VCaP (cell line): ENCODE results near the gene GTF2H1.

Experiments used
- H3K27ac ChIP-seq: fragments of 450-650 bp; 2 replicates; pipeline ENCODE4 v1.5.1; 2017
- CTCF ChIP-seq: fragments of 450-650 bp; conservative IDR thresholded peaks from 2 replicates; pipeline ENCODE4 v1.5.1; 2017; ENCODE audit warnings: mild to moderate bottlenecking, moderate library complexity

The GTF2H1 gene

GRCh38 chr11:18366286-18366685 lies 43.9 kb downstream of the GTF2H1 start:
- no peak for TF ChIP-seq CTCF
- no peak overlapping the region for H3K27ac ChIP-seq

- H3K27ac ChIP-seq = no peak overlapping the region
- TF ChIP-seq CTCF = no peak
These were observed 45.1 kb downstream of the GTF2H1 start for GRCh38 chr11:18367431-18367830.

- TF ChIP-seq CTCF = no peak
- H3K27ac ChIP-seq = no peak overlapping the region
These were observed 45.9 kb downstream of the GTF2H1 start for GRCh38 chr11:18368221-18368620.

- H3K27ac ChIP-seq = no peak overlapping the region
- TF ChIP-seq CTCF = no peak
These were observed 47.0 kb downstream of the GTF2H1 start for GRCh38 chr11:18369398-18369797.

GRCh38 chr11:18371279-18371678 lies 48.9 kb downstream of the GTF2H1 start:
- H3K27ac ChIP-seq = no peak overlapping the region
- TF ChIP-seq CTCF = no peak

- no peak overlapping the region for H3K27ac ChIP-seq
- TF ChIP-seq CTCF = no peak
These were observed 49.8 kb downstream of the GTF2H1 start for GRCh38 chr11:18372201-18372600.

GRCh38 chr11:18374956-18375355 lies 52.6 kb downstream of the GTF2H1 start:
- no peak for TF ChIP-seq CTCF
- H3K27ac ChIP-seq = no peak overlapping the region

- H3K27ac ChIP-seq = no peak overlapping the region
These were observed 53.6 kb downstream of the GTF2H1 start for GRCh38 chr11:18375941-18376340.

More at GRCh38 chr11:18375941-18376340, 53.6 kb downstream of the GTF2H1 start:
- no peak for TF ChIP-seq CTCF
